A673 (cell line): ENCODE measurements around the gene PAK3.

Experiments
- EZH2 ChIP-seq: fragments of 200-600 bp; sonication (generic); IDR thresholded peaks from 2 replicates; pipeline ENCODE4 v1.6.1; 2017; ENCODE audit warnings: borderline replicate concordance, low read depth, mild to moderate bottlenecking, mixed read lengths, antibody characterized with exemption, low read length; ENCODE audit not compliant: poor library complexity, severe bottlenecking
- TF ChIP-seq, protein P1 (sequence below): fragments of 300-800, 200-600 bp; sonication (generic); conservative IDR thresholded peaks from 2 replicates; pipeline ENCODE4 v1.5.1; 2017; ENCODE audit warnings: low read depth, mild to moderate bottlenecking, antibody characterized with exemption, low read length, moderate library complexity, mixed read lengths

DNA sequence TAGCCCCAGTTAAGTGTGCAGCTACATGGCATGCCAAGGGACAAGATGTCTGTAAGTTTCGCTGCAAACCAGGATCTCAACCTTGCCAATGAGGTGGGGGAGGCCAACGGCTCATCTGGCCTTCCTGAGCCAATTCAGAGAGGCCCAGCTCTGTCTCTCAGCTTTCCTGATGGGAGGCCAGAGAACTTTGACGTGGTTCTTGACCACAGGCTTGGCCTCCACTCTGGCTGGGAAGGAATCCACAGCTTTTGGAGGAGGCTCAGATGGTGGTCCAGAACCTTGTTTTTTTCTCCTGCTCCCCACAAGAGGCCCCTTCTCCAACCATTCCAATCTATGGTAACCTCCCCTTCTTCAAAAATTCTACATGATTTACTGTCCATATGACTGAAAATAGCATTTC, 164.5 kb downstream of the PAK3 start:
- TF ChIP-seq, protein P1, sequence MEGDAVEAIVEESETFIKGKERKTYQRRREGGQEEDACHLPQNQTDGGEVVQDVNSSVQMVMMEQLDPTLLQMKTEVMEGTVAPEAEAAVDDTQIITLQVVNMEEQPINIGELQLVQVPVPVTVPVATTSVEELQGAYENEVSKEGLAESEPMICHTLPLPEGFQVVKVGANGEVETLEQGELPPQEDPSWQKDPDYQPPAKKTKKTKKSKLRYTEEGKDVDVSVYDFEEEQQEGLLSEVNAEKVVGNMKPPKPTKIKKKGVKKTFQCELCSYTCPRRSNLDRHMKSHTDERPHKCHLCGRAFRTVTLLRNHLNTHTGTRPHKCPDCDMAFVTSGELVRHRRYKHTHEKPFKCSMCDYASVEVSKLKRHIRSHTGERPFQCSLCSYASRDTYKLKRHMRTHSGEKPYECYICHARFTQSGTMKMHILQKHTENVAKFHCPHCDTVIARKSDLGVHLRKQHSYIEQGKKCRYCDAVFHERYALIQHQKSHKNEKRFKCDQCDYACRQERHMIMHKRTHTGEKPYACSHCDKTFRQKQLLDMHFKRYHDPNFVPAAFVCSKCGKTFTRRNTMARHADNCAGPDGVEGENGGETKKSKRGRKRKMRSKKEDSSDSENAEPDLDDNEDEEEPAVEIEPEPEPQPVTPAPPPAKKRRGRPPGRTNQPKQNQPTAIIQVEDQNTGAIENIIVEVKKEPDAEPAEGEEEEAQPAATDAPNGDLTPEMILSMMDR, result no peak
- no peak for TF ChIP-seq EZH2
